SK-N-SH (cell line): ENCODE results near the gene ZNF219. TPM values are rescaled to one million over a fixed set of nuclear protein-coding genes. Genes with fewer than 3 reads are reported as not detected.
A peak's percentile ranks its signal among the peaks of the same experiment; 100 is the strongest.

Experiments used
- CTCF ChIA-PET: fragments of 300-600, 350-600 bp; formaldehyde crosslinking; extraction: SDS; loops from one replicate; lab custom pipeline; 2021; lab: Yijun Ruan, JAX
- POLR2A ChIA-PET: fragments of 350-600 bp; sonication (Branson Sonifier 250); formaldehyde crosslinking; extraction: SDS; loops from one replicate; lab custom pipeline; 2020; ENCODE audit warnings: antibody characterized with exemption, inconsistent platforms; lab: Yijun Ruan, JAX
- DNase-seq: peaks from one replicate; pipeline ENCODE4 v3.0.0; 2012
- H2AFZ ChIP-seq: fragments of 200-600 bp; sonication (generic); 2 replicates; pipeline ENCODE4 v1.8.1; 2016; ENCODE audit warnings: antibody characterized with exemption, mild to moderate bottlenecking, low read depth
- H3F3A ChIP-seq: fragments of 200-600 bp; sonication (generic); replicated peaks from 2 replicates; pipeline ENCODE3; 2016; ENCODE audit warnings: antibody characterized with exemption, mild to moderate bottlenecking; ENCODE audit not compliant: insufficient read depth
- H3K27ac ChIP-seq, 2 experiments: fragments of 200-500 bp in 1 of 2; fragments of 200-600 bp in 1 of 2; sonication (Bioruptor generic) in 1 of 2; sonication (generic), shearing (Covaris generic) in 1 of 2; 2 replicates each; pipeline versions ENCODE4 v1.5.1 to v1.6.1; 2014 to 2016; ENCODE audit warnings: low read depth in 2 of 2, inconsistent platforms in 1 of 2, low read length in 1 of 2, mild to moderate bottlenecking in 1 of 2, mixed read lengths in 1 of 2
- H3K27me3 ChIP-seq: fragments of 200-600 bp; sonication (generic), shearing (Covaris generic); 2 replicates; pipeline ENCODE4 v1.6.1; 2016; ENCODE audit warnings: mixed run types; ENCODE audit not compliant: insufficient read depth
- H3K36me3 ChIP-seq, 2 experiments: fragments of 200-500 bp in 1 of 2; fragments of 200-600 bp in 1 of 2; sonication (Bioruptor generic) in 1 of 2; sonication (generic) in 1 of 2; replicated peaks in 1 of 2; 2 replicates each; pipeline versions ENCODE3 to v1.5.1; 2014 to 2016; ENCODE audit warnings: low read length in 1 of 2, mild to moderate bottlenecking in 1 of 2; ENCODE audit not compliant: insufficient read depth in 2 of 2, control insufficient read depth in 1 of 2
- H3K4me1 ChIP-seq, 2 experiments: fragments of 200-500 bp in 1 of 2; fragments of 200-600 bp in 1 of 2; sonication (Bioruptor generic) in 1 of 2; sonication (generic), shearing (Covaris generic) in 1 of 2; 2 replicates each; pipeline versions ENCODE4 v1.5.1 to v1.6.1; 2014 to 2016; ENCODE audit warnings: low read depth in 1 of 2, low read length in 1 of 2, mixed run types in 1 of 2; ENCODE audit not compliant: insufficient read depth in 2 of 2, control insufficient read depth in 1 of 2
- H3K4me2 ChIP-seq: fragments of 200-600 bp; sonication (generic), shearing (Covaris generic); 2 replicates; pipeline ENCODE4 v1.6.1; 2017; ENCODE audit warnings: mixed run types
- H3K4me3 ChIP-seq, 2 experiments: fragments of 200-500 bp in 1 of 2; fragments of 200-600 bp in 1 of 2; sonication (Bioruptor generic) in 1 of 2; sonication (generic), shearing (Covaris generic) in 1 of 2; 2 replicates each; pipeline versions ENCODE4 v1.5.1 to v1.8.1; 2014 to 2016; ENCODE audit warnings: low read depth in 2 of 2, inconsistent platforms in 1 of 2, low read length in 1 of 2, mild to moderate bottlenecking in 1 of 2, mixed read lengths in 1 of 2, moderate library complexity in 1 of 2
- H3K79me2 ChIP-seq: fragments of 200-600 bp; sonication (generic); 2 replicates; pipeline ENCODE4 v1.8.1; 2017; ENCODE audit warnings: mild to moderate bottlenecking; ENCODE audit not compliant: insufficient read depth
- H3K9ac ChIP-seq: fragments of 200-600 bp; sonication (generic); 2 replicates; pipeline ENCODE4 v1.6.1; 2017; ENCODE audit warnings: mixed run types
- H3K9me2 ChIP-seq: fragments of 200-600 bp; sonication (generic); 2 replicates; pipeline ENCODE4 v1.6.1; 2017; ENCODE audit warnings: mixed run types
- H3K9me3 ChIP-seq: fragments of 200-600 bp; sonication (generic); 2 replicates; pipeline ENCODE4 v1.6.1; 2017; ENCODE audit warnings: mixed run types, mild to moderate bottlenecking, moderate library complexity
- H4K20me1 ChIP-seq: fragments of 200-600 bp; sonication (generic); 2 replicates; pipeline ENCODE4 v1.6.1; 2017; ENCODE audit warnings: mild to moderate bottlenecking, mixed run types; ENCODE audit not compliant: insufficient read depth
- CHD2 ChIP-seq: fragments of 150-350 bp; IDR thresholded peaks from 2 replicates; pipeline ENCODE4 v1.6.1; 2018; ENCODE audit warnings: low read length; ENCODE audit not compliant: partially characterized antibody
- FOXM1 ChIP-seq: IDR thresholded peaks from 2 replicates; pipeline ENCODE4 v1.4.0; 2012; ENCODE audit warnings: low read depth, mild to moderate bottlenecking
- GATA2 ChIP-seq: sonication (generic); formaldehyde crosslinking; IDR thresholded peaks from 2 replicates; pipeline ENCODE4 v1.5.0; 2020; ENCODE audit warnings: mild to moderate bottlenecking, missing genetic modification reagents
- MEF2A ChIP-seq: IDR thresholded peaks from 2 replicates; pipeline ENCODE4 v1.4.0; 2012; ENCODE audit warnings: low read depth, borderline replicate concordance
- MXI1 ChIP-seq: IDR thresholded peaks from 2 replicates; pipeline ENCODE4 v1.6.1; 2012; ENCODE audit warnings: mild to moderate bottlenecking, low read depth, low read length, improper control_type of control experiment
- NRF1 ChIP-seq: IDR thresholded peaks from 2 replicates; pipeline ENCODE4 v1.6.1; 2012; ENCODE audit warnings: low read depth, mild to moderate bottlenecking, low read length
- PBX3 ChIP-seq: IDR thresholded peaks from 2 replicates; pipeline ENCODE4; 2012
- RAD21 ChIP-seq: IDR thresholded peaks from 2 replicates; pipeline ENCODE4 v1.6.1; 2012; ENCODE audit warnings: mild to moderate bottlenecking, low read length
- RFX5 ChIP-seq: IDR thresholded peaks from 2 replicates; pipeline ENCODE4 v1.6.1; 2012; ENCODE audit warnings: mild to moderate bottlenecking, improper control_type of control experiment, low read length
- RXRA ChIP-seq: IDR thresholded peaks from 2 replicates; pipeline ENCODE4 v1.4.0; 2012; ENCODE audit warnings: low read depth, mild to moderate bottlenecking, borderline replicate concordance
- SMC3 ChIP-seq: IDR thresholded peaks from 2 replicates; pipeline ENCODE4 v1.6.1; 2012; ENCODE audit warnings: low read depth, low read length, improper control_type of control experiment
- TCF12 ChIP-seq: IDR thresholded peaks from 2 replicates; pipeline ENCODE4 v1.4.0; 2012
- TEAD4 ChIP-seq: IDR thresholded peaks from 2 replicates; pipeline ENCODE4 v1.4.0; 2012; ENCODE audit warnings: mild to moderate bottlenecking, borderline replicate concordance; ENCODE audit not compliant: insufficient read depth
- USF1 ChIP-seq: IDR thresholded peaks from 2 replicates; pipeline ENCODE4 v1.4.0; 2012; ENCODE audit warnings: low read depth, borderline replicate concordance
- YY1 ChIP-seq: IDR thresholded peaks from 2 replicates; pipeline ENCODE4 v1.4.0; 2012; ENCODE audit warnings: low read depth, mild to moderate bottlenecking
- ZBTB33 ChIP-seq: IDR thresholded peaks from 2 replicates; pipeline ENCODE4 v1.4.0; 2012; ENCODE audit warnings: low read depth, borderline replicate concordance
- WGBS: methylation state at CpG from one replicate; pipeline ENCODE4 v1.1.6; 2017; ENCODE audit warnings: low lambda C conversion rate; 5-methylcytosine and 5-hydroxymethylcytosine counted together
- polyA plus RNA-seq, 3 experiments: library from polyadenylated mRNA; depleted of rRNA; stranded (reverse); fragments of >200 nt; gene quantifications; 2 replicates each; pipeline ENCODE4 v1.2.3, GENCODE V29; 2012
- TF ChIP-seq, protein P1 (sequence below): IDR thresholded peaks from 2 replicates; pipeline ENCODE4 v1.4.0; 2012; ENCODE audit warnings: low read depth
- TF ChIP-seq, protein P2 (sequence below): fragments of 150-350 bp; IDR thresholded peaks from 2 replicates; pipeline ENCODE4 v1.6.1; 2017; ENCODE audit warnings: antibody characterized with exemption, low read length, low read depth, borderline replicate concordance

ZNF219 gene
- polyA plus RNA-seq, 1 of the 3 experiments (the other 2 are of a cell fraction), result 24.1 TPM

DNA sequence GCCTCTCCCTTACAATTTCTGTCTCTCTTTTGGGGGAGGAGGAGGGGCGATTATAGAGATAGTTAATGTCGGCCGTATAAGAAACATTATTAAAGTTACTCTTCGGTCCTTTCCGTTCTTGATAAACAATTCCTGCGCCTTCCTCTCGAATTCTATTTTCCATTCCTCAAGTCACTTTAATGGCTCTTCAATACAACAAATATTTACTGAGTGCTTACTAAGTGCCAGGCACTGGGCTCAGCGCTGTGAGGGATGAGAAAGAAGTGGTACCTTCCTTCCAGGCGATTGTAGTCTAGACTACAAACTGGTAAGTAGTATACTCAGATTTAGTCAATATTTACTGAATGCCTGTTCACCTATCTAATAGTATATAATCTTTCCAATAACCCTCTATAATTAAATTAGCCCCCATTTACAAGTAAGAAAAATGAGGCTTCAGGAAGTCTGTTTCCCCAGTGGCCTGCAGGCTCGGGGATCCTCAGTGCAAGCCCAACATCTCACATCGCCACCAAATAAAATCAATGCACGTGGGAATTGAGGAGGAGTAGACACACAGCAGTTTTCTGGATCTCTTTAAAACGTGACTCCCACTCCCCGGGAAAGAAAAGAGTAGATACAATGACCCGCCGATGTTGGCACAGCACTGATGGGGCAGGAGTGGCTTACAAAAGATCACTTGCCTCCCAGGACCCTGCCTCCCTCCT lies 589 bp upstream of the ZNF219 start:
- TF ChIP-seq MXI1, result peak; percentile 38; the same call in 1 of the 2 replicates
- TF ChIP-seq RXRA, result no peak
- Histone ChIP-seq H3K4me2 (peak overlapping the region; percentile 75), H3K9me2 (no peaks in the 10 kb centered on the region), H3K79me2 (no peaks in the 10 kb centered on the region), H3K27me3 (no peaks in the 10 kb centered on the region), H3K9me3 (no peaks in the 10 kb centered on the region), H3K9ac (peak overlapping the region; percentile 68), H3K4me1 (peaks cover 30 to 34% of the 10 kb centered on the region in 2 experiments), H3F3A (peaks cover 38% of the 10 kb centered on the region), H3K36me3 (no peaks in the 10 kb centered on the region), H3K4me3 (peak overlapping the region; percentile 68 to 76), H3K27ac (peak overlapping the region; percentile 24 to 94; a peak in 3 of 4 replicates), H4K20me1 (peaks cover 6% of the 10 kb centered on the region; the same call in 1 of the 2 replicates), H2AFZ (peak overlapping the region; percentile 89)
- ChIA-PET POLR2A (interaction anchor here (1.0 to 3.9 kb wide), 2 partner anchors 28 to 98 kb away, joined by 4 to 19 read pairs; partner anchors contain the start of gene ARHGEF40), CTCF (interaction anchor here (1.1 to 20.5 kb wide), 8 partner anchors 14 to 83 kb away, joined by 3 to 555 read pairs (median 6); partner anchors contain the start of genes ARHGEF40 and NDRG2)
- peak; percentile 46 for DNase-seq
- 8% methylated on average over 16 of the region's 16 CpGs for WGBS

GRCh38 chr14:21097636-21098075 lies 799 bp downstream of the ZNF219 start:
- CTCF ChIA-PET, result interaction anchor here (1.1 to 20.5 kb wide), 7 partner anchors 8 to 82 kb away, joined by 3 to 555 read pairs (median 68); partner anchors contain the start of genes ARHGEF40, NDRG2 and TMEM253
- Histone ChIP-seq H3K36me3 (peaks cover 0 to 9% of the 10 kb centered on the region in 2 experiments), H3K27me3 (no peaks in the 10 kb centered on the region), H3K4me1 (peaks cover 33 to 34% of the 10 kb centered on the region in 2 experiments), H3F3A (peaks cover 38% of the 10 kb centered on the region), H2AFZ (no peak overlapping the region), H3K79me2 (no peaks in the 10 kb centered on the region), H3K9me2 (no peaks in the 10 kb centered on the region), H3K9me3 (no peaks in the 10 kb centered on the region), H3K27ac (peak overlapping the region; percentile 44 to 89; a peak in 3 of 4 replicates), H4K20me1 (peaks cover 14% of the 10 kb centered on the region; the same call in 1 of the 2 replicates), H3K4me2 (peak overlapping the region; percentile 59), H3K9ac (no peak overlapping the region), H3K4me3 (peak overlapping the region; percentile 45 to 51)
- DNase-seq, result no peak
- POLR2A ChIA-PET, result interaction anchor here (1.0 to 3.9 kb wide), 4 partner anchors 8 to 96 kb away, joined by 3 to 19 read pairs (median 4); partner anchors contain the start of gene ARHGEF40
- WGBS, result 16% methylated on average over 17 of the region's 19 CpGs
- no peak for TF ChIP-seq MXI1
- TF ChIP-seq, protein P1, sequence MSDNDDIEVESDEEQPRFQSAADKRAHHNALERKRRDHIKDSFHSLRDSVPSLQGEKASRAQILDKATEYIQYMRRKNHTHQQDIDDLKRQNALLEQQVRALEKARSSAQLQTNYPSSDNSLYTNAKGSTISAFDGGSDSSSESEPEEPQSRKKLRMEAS, result no peak
- no peak for TF ChIP-seq PBX3
- no peak for TF ChIP-seq USF1
- TF ChIP-seq TEAD4, result no peak
- no peak for TF ChIP-seq ZBTB33
- no peak for TF ChIP-seq RAD21
- no peak for TF ChIP-seq FOXM1
- no peak for TF ChIP-seq RFX5
- no peak for TF ChIP-seq SMC3
- no peak for TF ChIP-seq MEF2A
- no peak for TF ChIP-seq YY1
- TF ChIP-seq TCF12, result no peak
- TF ChIP-seq GATA2 (CRISPR knock-in tag), result no peak
- TF ChIP-seq NRF1, result no peak
- TF ChIP-seq, protein P2, sequence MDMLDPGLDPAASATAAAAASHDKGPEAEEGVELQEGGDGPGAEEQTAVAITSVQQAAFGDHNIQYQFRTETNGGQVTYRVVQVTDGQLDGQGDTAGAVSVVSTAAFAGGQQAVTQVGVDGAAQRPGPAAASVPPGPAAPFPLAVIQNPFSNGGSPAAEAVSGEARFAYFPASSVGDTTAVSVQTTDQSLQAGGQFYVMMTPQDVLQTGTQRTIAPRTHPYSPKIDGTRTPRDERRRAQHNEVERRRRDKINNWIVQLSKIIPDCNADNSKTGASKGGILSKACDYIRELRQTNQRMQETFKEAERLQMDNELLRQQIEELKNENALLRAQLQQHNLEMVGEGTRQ, result no peak
- TF ChIP-seq CHD2, result no peak
